GM23248 (cell line): ENCODE results near the gene TFAP2E. TPM values are rescaled to one million over a fixed set of nuclear protein-coding genes. Genes with fewer than 3 reads are reported as not detected.

Experiments used
- DNase-seq: peaks from one replicate; pipeline ENCODE4 v3.0.0-alpha.2; 2015
- H2AFZ ChIP-seq: fragments of 200-600 bp; sonication (generic); 2 replicates; pipeline ENCODE4 v1.6.1; 2016; ENCODE audit warnings: antibody characterized with exemption
- H3F3A ChIP-seq: fragments of 200-600 bp; sonication (generic); 2 replicates; pipeline ENCODE4 v1.6.1; 2016; ENCODE audit warnings: mild to moderate bottlenecking, antibody characterized with exemption, mixed run types; ENCODE audit not compliant: insufficient read depth
- H3K27ac ChIP-seq: fragments of 200-600 bp; sonication (generic); 2 replicates; pipeline ENCODE4 v1.5.1; 2016; ENCODE audit warnings: mild to moderate bottlenecking
- H3K27me3 ChIP-seq: fragments of 200-600 bp; sonication (generic); replicated peaks from 2 replicates; pipeline ENCODE4 v1.6.1; 2016; ENCODE audit warnings: mild to moderate bottlenecking; ENCODE audit not compliant: insufficient read depth
- H3K36me3 ChIP-seq: fragments of 200-600 bp; sonication (generic); 2 replicates; pipeline ENCODE4 v1.6.1; 2016; ENCODE audit warnings: low read depth, mild to moderate bottlenecking
- H3K4me1 ChIP-seq: fragments of 200-600 bp; sonication (generic); 2 replicates; pipeline ENCODE4 v1.6.1; 2016; ENCODE audit warnings: mild to moderate bottlenecking; ENCODE audit not compliant: insufficient read depth
- H3K4me2 ChIP-seq: fragments of 200-600 bp; sonication (generic); one replicate; pipeline ENCODE4 v1.6.1; 2016; ENCODE audit warnings: mild to moderate bottlenecking; ENCODE audit not compliant: unreplicated experiment
- H3K4me3 ChIP-seq: fragments of 200-600 bp; sonication (generic); 2 replicates; pipeline ENCODE4 v1.5.1; 2016; ENCODE audit warnings: mild to moderate bottlenecking
- H3K79me2 ChIP-seq: fragments of 200-600 bp; sonication (generic); 2 replicates; pipeline ENCODE4 v1.6.1; 2016; ENCODE audit warnings: mild to moderate bottlenecking; ENCODE audit not compliant: insufficient read depth
- H3K9ac ChIP-seq: fragments of 200-600 bp; sonication (generic); 2 replicates; pipeline ENCODE4 v1.6.1; 2016; ENCODE audit warnings: mild to moderate bottlenecking
- H3K9me2 ChIP-seq: fragments of 200-600 bp; sonication (generic); 2 replicates; pipeline ENCODE4 v1.6.1; 2016; ENCODE audit warnings: mixed run types, mild to moderate bottlenecking, moderate library complexity; ENCODE audit not compliant: insufficient read depth
- H3K9me3 ChIP-seq: fragments of 200-600 bp; sonication (generic); one replicate; pipeline ENCODE4 v1.6.1; 2017; ENCODE audit warnings: low read depth
- H4K20me1 ChIP-seq: fragments of 200-600 bp; sonication (generic); 2 replicates; pipeline ENCODE4 v1.6.0; 2016; ENCODE audit not compliant: insufficient read depth
- EZH2 ChIP-seq: fragments of 200-600 bp; sonication (generic); IDR thresholded peaks from 2 replicates; pipeline ENCODE4 v1.6.1; 2018; ENCODE audit warnings: antibody characterized with exemption, mild to moderate bottlenecking; ENCODE audit not compliant: insufficient read depth, poor library complexity, severe bottlenecking
- EZH2phosphoT487 ChIP-seq: fragments of 200-600 bp; sonication (generic); IDR thresholded peaks from 2 replicates; pipeline ENCODE4 v1.6.1; 2018; ENCODE audit warnings: antibody characterized with exemption, moderate library complexity, mild to moderate bottlenecking, low read depth; ENCODE audit not compliant: insufficient read depth
- WGBS, 2 experiments: methylation state at CpG; one replicate each; pipeline ENCODE4 v1.1.6; 2015 to 2017; ENCODE audit warnings: low lambda C conversion rate in 2 of 2, low coverage in 1 of 2; ENCODE audit errors: missing lambda C conversion rate in 2 of 2; 5-methylcytosine and 5-hydroxymethylcytosine counted together
- in situ Hi-C: fragments of 300-500 bp; cut with MboI; formaldehyde crosslinking; loops from 2 replicates; pipeline ENCODE4 v1.15.0; 2020
- polyA plus RNA-seq: library from polyadenylated mRNA; unstranded; fragments of >200 nt; fragmentation: Nextera tagmentation; extraction: Ambion mirVana; gene quantifications from 2 replicates; pipeline ENCODE4 v1.2.1, GENCODE V29; 2016
- total RNA-seq: library from RNA; depleted of rRNA; stranded (reverse); fragments of >200 nt; shearing (Covaris generic); gene quantifications from 2 replicates; pipeline ENCODE4 v1.2.3, GENCODE V29; 2014

The TFAP2E gene
- total and polyA plus RNA-seq, 2 experiments from 2014 or later = 0.18 TPM; not detected in 1

- no peak overlapping the region for H3K27ac ChIP-seq
- no peaks in the 10 kb centered on the region for H3K27me3 ChIP-seq
- H3F3A ChIP-seq = no peaks in the 10 kb centered on the region
- H3K9me2 ChIP-seq = no peaks in the 10 kb centered on the region
- no peaks in the 10 kb centered on the region; the same call in 1 of the 2 replicates for H3K4me1 ChIP-seq
- no peak for DNase-seq
- peaks cover 98% of the 10 kb centered on the region for H3K79me2 ChIP-seq
- H3K36me3 ChIP-seq = peaks cover 17% of the 10 kb centered on the region
- no peak overlapping the region for H3K4me2 ChIP-seq
- no peaks in the 10 kb centered on the region for H4K20me1 ChIP-seq
- 77 to 84% methylated on average over 4 of the region's 4 CpGs for WGBS, 2 experiments
- no peaks in the 10 kb centered on the region for H3K9me3 ChIP-seq
- no peak overlapping the region for H3K4me3 ChIP-seq
- H2AFZ ChIP-seq = no peak overlapping the region
- H3K9ac ChIP-seq = no peak overlapping the region
- in situ Hi-C loops = no loop called here
- no peak for TF ChIP-seq EZH2
- no peak for TF ChIP-seq EZH2phosphoT487
Observed at GRCh38 chr1:35622510-35623178, 49.5 kb downstream of the TFAP2E start.

GRCh38 chr1:35623832-35624231 lies 50.7 kb downstream of the TFAP2E start:
- Histone ChIP-seq H3K9ac (no peak overlapping the region), H2AFZ (no peak overlapping the region), H3K9me3 (no peaks in the 10 kb centered on the region), H3K4me3 (no peak overlapping the region), H3K9me2 (no peaks in the 10 kb centered on the region), H3K4me2 (no peak overlapping the region), H4K20me1 (no peaks in the 10 kb centered on the region), H3K27ac (no peak overlapping the region), H3F3A (no peaks in the 10 kb centered on the region), H3K36me3 (peaks cover 22% of the 10 kb centered on the region), H3K27me3 (no peaks in the 10 kb centered on the region), H3K79me2 (peaks cover 96% of the 10 kb centered on the region), H3K4me1 (no peaks in the 10 kb centered on the region; the same call in 1 of the 2 replicates)
- TF ChIP-seq EZH2phosphoT487 (no peak), EZH2 (no peak)
- no peak for DNase-seq
- in situ Hi-C loops = no loop called here

- H3K9me3 ChIP-seq = no peaks in the 10 kb centered on the region
- H3K79me2 ChIP-seq = peaks cover 95% of the 10 kb centered on the region
- no peaks in the 10 kb centered on the region for H3K9me2 ChIP-seq
- no peak for TF ChIP-seq EZH2
- no peak for TF ChIP-seq EZH2phosphoT487
- 97 to 100% methylated on average over 2 of the region's 2 CpGs for WGBS, 2 experiments
- H3K36me3 ChIP-seq = peaks cover 57% of the 10 kb centered on the region
- in situ Hi-C loops = no loop called here
- H2AFZ ChIP-seq = no peak overlapping the region
- no peaks in the 10 kb centered on the region for H3F3A ChIP-seq
- no peak overlapping the region for H3K4me2 ChIP-seq
- no peaks in the 10 kb centered on the region for H4K20me1 ChIP-seq
- H3K9ac ChIP-seq = no peak overlapping the region
- H3K27ac ChIP-seq = no peak overlapping the region
- no peak for DNase-seq
- H3K4me3 ChIP-seq = no peak overlapping the region
- no peaks in the 10 kb centered on the region for H3K27me3 ChIP-seq
- no peaks in the 10 kb centered on the region; the same call in 1 of the 2 replicates for H3K4me1 ChIP-seq
Observed at GRCh38 chr1:35629051-35629450, 55.9 kb downstream of the TFAP2E start.

- Histone ChIP-seq H3K27ac (no peak overlapping the region), H3K79me2 (peaks cover 96% of the 10 kb centered on the region), H3K4me3 (no peak overlapping the region), H3K4me2 (no peak overlapping the region), H3K9me2 (no peaks in the 10 kb centered on the region), H3K36me3 (peaks cover 68% of the 10 kb centered on the region), H3K4me1 (peaks cover 4% of the 10 kb centered on the region; the same call in 1 of the 2 replicates), H3K9ac (no peak overlapping the region), H3K27me3 (no peaks in the 10 kb centered on the region), H4K20me1 (no peaks in the 10 kb centered on the region), H3F3A (0 out of 2 replicates have a peak, but pooled peaks cover 1% of the 10 kb centered on the region), H2AFZ (no peak overlapping the region), H3K9me3 (no peaks in the 10 kb centered on the region)
- TF ChIP-seq EZH2phosphoT487 = no peak
- TF ChIP-seq EZH2 = no peak
- DNase-seq = no peak
- WGBS, 2 experiments = 90 to 91% methylated on average over 3 of the region's 3 CpGs
- in situ Hi-C loops = no loop called here
Observed at GRCh38 chr1:35631396-35631795, 58.3 kb downstream of the TFAP2E start.
